SK-MEL-5 (cell line): ENCODE results near the gene WDHD1. TPM values are rescaled to one million over a fixed set of nuclear protein-coding genes. Genes with fewer than 3 reads are reported as not detected.
A peak's percentile ranks its signal among the peaks of the same experiment; 100 is the strongest.
"Not testable (repeated sequence)": the region's sequence is repeated elsewhere in the genome, so short reads cannot be mapped to it uniquely, and the experiment has no call there.

Experiments
- DNase-seq: peaks from one replicate; pipeline ENCODE4 v3.0.0-alpha.2; 2016; ENCODE audit warnings: low read depth, low spot score
- in situ Hi-C: cut with HindIII; loops from 2 replicates; pipeline ENCODE4 v1.10.0; 2016; ENCODE audit warnings: low sequenced_read_pairs, high pct_unique_total_duplicates, low pct_unique_long_range_greater_than_20kb
- total RNA-seq: library from RNA; depleted of rRNA; stranded (reverse); fragments of >200 nt; shearing (Covaris generic); gene quantifications from 2 replicates; pipeline ENCODE4 v1.2.3, GENCODE V29; 2014

WDHD1 gene
- total RNA-seq, 1 experiment from 2014 or later: 16.7 TPM

DNA sequence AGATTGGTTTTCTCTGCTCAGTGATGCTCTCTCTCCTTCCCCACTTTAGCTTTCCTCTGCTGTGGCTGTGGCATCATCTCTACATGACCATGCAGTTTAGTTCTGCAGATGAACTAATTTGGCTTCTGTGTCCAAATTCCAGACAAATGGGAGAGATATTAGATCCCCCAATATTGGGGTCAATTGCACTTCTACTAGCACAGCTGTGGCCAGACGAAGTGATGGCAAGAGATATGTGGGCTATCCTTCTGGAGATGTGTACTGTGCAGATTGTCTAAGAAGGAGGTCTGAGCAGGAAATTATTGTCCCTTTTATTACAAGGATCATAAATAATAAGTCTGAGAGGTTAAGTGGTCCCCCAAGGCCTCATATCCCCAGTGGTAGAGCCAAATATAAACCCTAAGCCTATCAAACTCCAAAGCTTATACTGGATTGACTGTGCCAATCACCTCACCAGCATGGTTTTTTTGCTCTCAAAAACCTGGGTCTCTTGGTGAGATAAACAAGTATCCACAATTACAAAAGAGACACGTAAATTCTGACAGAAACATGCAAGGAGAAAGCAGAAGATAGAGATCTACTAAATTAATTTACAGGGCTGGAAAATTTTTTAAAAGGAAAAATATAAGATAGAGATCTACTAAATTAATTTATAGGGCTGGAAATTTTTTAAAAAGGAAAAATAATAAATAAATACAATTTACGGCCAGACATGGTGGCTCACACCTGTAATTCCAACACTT lies 95.1 kb downstream of the WDHD1 start:
- no peak for DNase-seq
- in situ Hi-C loops: no loop called here

GRCh38 chr14:54931101-54931500 lies 95.8 kb downstream of the WDHD1 start:
- in situ Hi-C loops: no loop called here
- DNase-seq: no peak

- in situ Hi-C loops: no loop called here
- no peak for DNase-seq
These were observed 97.3 kb downstream of the WDHD1 start for GRCh38 chr14:54929556-54929955.

- DNase-seq: peak; percentile 70
- in situ Hi-C loops: no loop called here
These were observed 98.7 kb downstream of the WDHD1 start for GRCh38 chr14:54928216-54928615.

DNA sequence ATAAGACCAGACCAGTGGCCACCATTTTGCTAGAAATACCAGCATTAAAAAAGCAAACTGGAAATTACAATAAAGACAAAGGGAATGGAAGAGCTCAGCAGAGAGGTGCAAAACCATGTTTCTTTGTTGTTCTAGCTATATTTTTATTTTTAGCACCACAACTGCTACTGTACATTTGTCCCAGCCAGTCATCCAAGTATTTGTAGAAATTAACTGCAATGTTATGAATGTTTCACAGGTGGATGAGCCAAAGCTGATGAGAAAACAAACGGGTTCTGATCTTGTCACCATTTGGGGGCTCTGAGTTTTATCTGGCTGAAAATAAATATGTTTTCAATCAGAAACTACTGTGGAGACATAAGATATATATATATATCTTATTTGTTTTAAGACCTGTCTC lies 99.3 kb downstream of the WDHD1 start:
- in situ Hi-C loops: no loop called here
- no peak for DNase-seq

GRCh38 chr14:54926570-54926969 lies 100.3 kb downstream of the WDHD1 start:
- in situ Hi-C loops, DNase-seq: not testable (repeated sequence)

GRCh38 chr14:54922598-54922997 lies 104.3 kb downstream of the WDHD1 start:
- DNase-seq: no peak
- in situ Hi-C loops: no loop called here

DNA sequence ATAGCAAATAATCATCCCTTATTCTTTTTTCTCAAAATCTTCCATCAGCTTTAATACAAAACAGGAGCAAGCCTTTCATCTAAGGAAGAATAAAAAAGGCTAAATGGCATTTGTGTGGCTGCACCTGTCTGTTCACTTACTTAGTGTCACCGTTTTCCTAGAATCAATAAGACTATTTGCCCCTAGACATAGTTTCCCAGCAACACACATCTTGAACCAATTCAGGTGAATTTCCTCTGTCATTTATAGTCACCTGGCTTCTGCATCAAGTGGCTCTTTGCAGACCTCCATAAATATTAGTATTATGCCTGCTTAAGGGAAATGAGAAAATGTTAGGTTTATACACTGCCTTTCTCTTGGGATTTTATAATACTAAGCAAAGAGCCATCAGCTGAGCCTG lies 106.8 kb downstream of the WDHD1 start:
- in situ Hi-C loops: no loop called here
- no peak for DNase-seq

GRCh38 chr14:54919330-54919729 lies 107.6 kb downstream of the WDHD1 start:
- in situ Hi-C loops: no loop called here
- no peak for DNase-seq

- in situ Hi-C loops: no loop called here
- no peak for DNase-seq
These were observed 108.5 kb downstream of the WDHD1 start for GRCh38 chr14:54918427-54918826.

DNA sequence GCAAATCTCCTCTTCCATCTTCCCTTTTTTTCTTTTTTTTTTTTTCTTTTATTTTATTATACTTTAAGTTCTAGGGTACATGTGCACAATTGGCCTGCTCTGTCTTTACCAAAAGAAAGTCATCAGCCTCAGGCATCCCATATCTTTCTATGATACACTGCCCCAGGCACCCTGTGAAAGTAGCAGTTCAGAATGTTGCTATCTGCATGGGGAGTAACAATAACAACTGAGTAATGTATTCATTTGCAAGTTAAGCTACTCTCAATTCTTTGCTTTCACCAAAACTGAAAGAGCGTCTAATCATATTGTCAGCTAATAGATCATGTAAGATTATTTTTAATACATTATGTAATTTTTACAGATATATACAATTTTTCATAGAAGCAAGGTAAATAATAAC lies 110.8 kb downstream of the WDHD1 start:
- DNase-seq: no peak
- in situ Hi-C loops: no loop called here

GRCh38 chr14:54909817-54910558 lies 116.9 kb downstream of the WDHD1 start:
- in situ Hi-C loops: no loop called here
- no peak for DNase-seq

- in situ Hi-C loops, DNase-seq: not testable (repeated sequence)
These were observed 117.9 kb downstream of the WDHD1 start for GRCh38 chr14:54908973-54909372.

DNA sequence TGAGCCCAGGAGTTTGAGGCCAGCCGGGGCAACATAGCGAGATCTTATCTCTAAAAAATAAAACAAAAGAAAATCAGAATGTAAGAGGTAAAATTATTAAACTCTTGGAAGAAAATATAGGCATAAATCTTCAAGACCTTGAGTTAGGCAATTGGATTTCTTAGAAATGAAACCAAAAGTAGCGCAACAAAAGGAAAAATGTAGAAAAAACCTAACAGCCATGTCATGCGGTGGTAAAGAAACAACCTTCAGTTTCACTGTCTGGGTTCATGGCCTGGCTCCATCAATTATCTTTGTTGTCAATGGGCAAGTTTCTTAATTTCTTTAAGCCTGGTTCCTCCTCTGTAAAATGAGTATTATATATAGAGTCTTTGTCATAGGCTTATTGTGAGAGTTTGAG lies 118.7 kb downstream of the WDHD1 start:
- in situ Hi-C loops: no loop called here
- DNase-seq: no peak

GRCh38 chr14:54906075-54906474 lies 120.8 kb downstream of the WDHD1 start:
- in situ Hi-C loops: no loop called here

DNA sequence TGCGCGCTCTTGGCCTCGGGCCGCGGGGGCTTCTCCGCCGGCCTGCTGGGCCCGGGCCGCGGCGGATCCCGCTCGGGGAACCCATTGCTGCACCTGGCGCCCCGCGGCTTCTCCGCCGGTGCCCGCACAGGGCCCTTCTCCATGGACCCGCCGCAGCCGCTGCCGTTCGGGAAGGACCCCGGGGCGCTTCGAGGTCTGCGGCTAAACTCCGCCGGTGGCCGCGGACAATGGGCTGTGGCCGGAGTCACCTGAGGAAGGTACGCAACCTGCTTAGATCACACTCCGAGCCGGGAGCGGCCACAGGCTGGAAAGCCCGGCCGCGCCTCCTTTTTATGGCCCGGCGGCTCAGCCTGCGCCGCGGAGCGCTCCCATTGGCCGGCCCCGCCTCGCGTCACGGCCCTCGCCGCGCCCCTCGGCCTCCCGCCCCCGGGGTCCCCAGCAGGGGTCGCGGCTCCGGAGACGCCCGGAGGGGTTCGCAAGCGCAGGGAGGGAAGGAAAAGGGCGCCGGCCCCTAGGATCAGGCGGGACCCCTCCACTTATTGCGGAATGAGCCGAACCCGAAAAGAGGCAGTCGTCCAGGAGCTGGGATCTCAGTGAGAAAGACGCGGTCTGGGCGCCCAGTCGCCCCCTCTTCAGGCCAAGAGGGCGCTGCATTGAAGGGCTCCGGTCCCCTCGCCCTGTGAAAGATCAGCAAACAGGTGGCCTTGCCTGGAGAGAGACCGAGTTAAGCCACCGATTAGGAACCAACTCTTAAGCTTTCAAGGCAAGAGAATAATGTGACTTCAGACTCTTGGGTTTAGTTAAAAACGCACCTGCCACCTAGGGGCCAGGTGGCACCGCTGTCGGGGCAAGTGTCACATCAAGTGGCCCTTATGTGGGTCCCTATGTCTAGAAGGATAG lies 124.1 kb downstream of the WDHD1 start, which contains the start of gene GCH1:
TSS of gene GCH1 (minus strand) at position 306 of the 900 bp plus-strand sequence. CDS start at position 143, 163 bp downstream.
- DNase-seq: peak; percentile 58
- in situ Hi-C loops: no loop called here

More at GRCh38 chr14:54906075-54906474, 120.8 kb downstream of the WDHD1 start:
- DNase-seq: no peak

DNA sequence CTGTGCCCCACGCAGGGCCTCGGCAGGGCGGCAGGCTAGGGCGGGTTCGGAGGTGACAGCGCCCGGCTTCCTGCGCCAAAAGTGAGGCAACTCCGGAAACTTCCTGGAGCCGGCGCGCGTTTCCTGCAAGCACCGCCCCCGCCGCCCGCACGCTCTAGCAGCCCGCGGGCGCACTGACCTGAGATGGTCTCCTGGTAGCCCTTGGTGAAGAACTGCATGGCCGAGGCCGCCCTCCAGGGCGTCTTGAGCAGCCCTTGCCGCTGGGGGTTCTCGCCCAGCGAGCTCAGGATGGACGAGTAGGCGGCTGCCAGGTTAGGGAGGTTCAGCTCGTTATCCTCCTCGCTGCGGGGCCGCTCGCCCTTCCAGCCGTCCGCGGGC lies 124.8 kb downstream of the WDHD1 start:
- DNase-seq: peak; percentile 37
- in situ Hi-C loops: no loop called here
